ENCODE results near the gene DSCAM.

The DSCAM gene

GRCh38 chr21:40244981-40245380, 602.0 kb downstream of the DSCAM start:
- H3K27ac ChIP-seq, result no peak overlapping the region
- no peak for TF ChIP-seq CTCF (conservative IDR thresholded peaks at IDR 0.05)

GRCh38 chr21:40243685-40244084, 603.3 kb downstream of the DSCAM start:
- TF ChIP-seq CTCF (conservative IDR thresholded peaks at IDR 0.05), result no peak
- no peak overlapping the region for H3K27ac ChIP-seq

- no peak for TF ChIP-seq CTCF (conservative IDR thresholded peaks at IDR 0.05)
Observed at GRCh38 chr21:40242586-40243265, 604.2 kb downstream of the DSCAM start.

GRCh38 chr21:40235528-40235927, 611.4 kb downstream of the DSCAM start:
- TF ChIP-seq CTCF (conservative IDR thresholded peaks at IDR 0.05), result no peak
- no peak overlapping the region for H3K27ac ChIP-seq

More at GRCh38 chr21:40242586-40243265, 604.2 kb downstream of the DSCAM start:
- H3K27ac ChIP-seq, result no peak overlapping the region

GRCh38 chr21:40231979-40232378, 615.0 kb downstream of the DSCAM start:
- no peak for TF ChIP-seq CTCF (conservative IDR thresholded peaks at IDR 0.05)

GRCh38 chr21:40227096-40227495, 619.9 kb downstream of the DSCAM start:
- H3K27ac ChIP-seq, result no peak overlapping the region
- no peak for TF ChIP-seq CTCF (conservative IDR thresholded peaks at IDR 0.05)

More at GRCh38 chr21:40231979-40232378, 615.0 kb downstream of the DSCAM start:
- H3K27ac ChIP-seq, result no peak overlapping the region

GRCh38 chr21:40215941-40216340, 631.0 kb downstream of the DSCAM start:
- no peak for TF ChIP-seq CTCF (conservative IDR thresholded peaks at IDR 0.05)
- H3K27ac ChIP-seq, result no peak overlapping the region

Data from VCaP (cell line).